ENCODE data around the gene GUCA1A.

DNA sequence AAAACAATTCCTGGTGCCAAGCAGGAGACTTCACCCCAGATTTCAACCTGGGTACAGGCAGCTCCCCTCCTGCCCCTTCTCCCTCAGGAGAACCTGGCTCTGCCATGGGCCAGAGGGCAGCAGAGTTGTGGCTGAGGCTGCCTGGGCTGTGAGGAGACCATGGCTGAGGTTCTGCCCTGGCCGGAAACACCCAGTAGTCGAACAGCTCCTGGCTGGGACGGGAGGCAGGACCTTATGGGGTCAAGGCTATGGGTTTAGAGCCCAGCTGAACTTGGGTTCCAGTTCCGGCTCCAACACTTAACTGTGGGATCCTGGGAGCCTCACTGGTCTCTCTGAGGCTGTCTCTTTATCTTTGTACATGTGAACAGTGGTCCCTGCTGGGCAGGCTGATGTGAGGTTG lies 39.2 kb upstream of the GUCA1A start:
- TF ChIP-seq, protein P1, sequence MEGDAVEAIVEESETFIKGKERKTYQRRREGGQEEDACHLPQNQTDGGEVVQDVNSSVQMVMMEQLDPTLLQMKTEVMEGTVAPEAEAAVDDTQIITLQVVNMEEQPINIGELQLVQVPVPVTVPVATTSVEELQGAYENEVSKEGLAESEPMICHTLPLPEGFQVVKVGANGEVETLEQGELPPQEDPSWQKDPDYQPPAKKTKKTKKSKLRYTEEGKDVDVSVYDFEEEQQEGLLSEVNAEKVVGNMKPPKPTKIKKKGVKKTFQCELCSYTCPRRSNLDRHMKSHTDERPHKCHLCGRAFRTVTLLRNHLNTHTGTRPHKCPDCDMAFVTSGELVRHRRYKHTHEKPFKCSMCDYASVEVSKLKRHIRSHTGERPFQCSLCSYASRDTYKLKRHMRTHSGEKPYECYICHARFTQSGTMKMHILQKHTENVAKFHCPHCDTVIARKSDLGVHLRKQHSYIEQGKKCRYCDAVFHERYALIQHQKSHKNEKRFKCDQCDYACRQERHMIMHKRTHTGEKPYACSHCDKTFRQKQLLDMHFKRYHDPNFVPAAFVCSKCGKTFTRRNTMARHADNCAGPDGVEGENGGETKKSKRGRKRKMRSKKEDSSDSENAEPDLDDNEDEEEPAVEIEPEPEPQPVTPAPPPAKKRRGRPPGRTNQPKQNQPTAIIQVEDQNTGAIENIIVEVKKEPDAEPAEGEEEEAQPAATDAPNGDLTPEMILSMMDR (conservative IDR thresholded peaks at IDR 0.05; ENCODE audit: low read length): no peak
- TF ChIP-seq EZH2phosphoT487 (IDR thresholded peaks at IDR 0.05; ENCODE audit: borderline replicate concordance, low read depth, low read length): no peak
